Astrocyte of the spinal cord (primary cell): Measurements from ENCODE around the gene PAGE4.

Experiments
- DNase-seq: peaks from one replicate; pipeline ENCODE4 v3.0.0; 2011; ENCODE audit warnings: low read depth, low spot score
- H3K4me3 ChIP-seq: 2 replicates; pipeline ENCODE4 v1.5.1; 2011; ENCODE audit warnings: low read depth, mild to moderate bottlenecking, low read length, moderate library complexity
- CTCF ChIP-seq: IDR thresholded peaks from 2 replicates; pipeline ENCODE4 v1.5.1; 2012; ENCODE audit warnings: low read depth, mild to moderate bottlenecking, low read length, inconsistent platforms
- in situ Hi-C: cut with HindIII; loops from 2 replicates; pipeline ENCODE4 v1.10.0; 2017; ENCODE audit warnings: low sequenced_read_pairs

Gene PAGE4

GRCh38 chrX:49845701-49846403 is 16.7 kb downstream of the PAGE4 start:
- H3K4me3 ChIP-seq, result no peak overlapping the region
- TF ChIP-seq CTCF, result no peak
- in situ Hi-C loops, result no loop called here
- no peak for DNase-seq

- no peak for TF ChIP-seq CTCF
- in situ Hi-C loops, result no loop called here
- H3K4me3 ChIP-seq, result no peak overlapping the region
- DNase-seq, result no peak
These were observed 17.4 kb downstream of the PAGE4 start for GRCh38 chrX:49846522-49846921.

DNA sequence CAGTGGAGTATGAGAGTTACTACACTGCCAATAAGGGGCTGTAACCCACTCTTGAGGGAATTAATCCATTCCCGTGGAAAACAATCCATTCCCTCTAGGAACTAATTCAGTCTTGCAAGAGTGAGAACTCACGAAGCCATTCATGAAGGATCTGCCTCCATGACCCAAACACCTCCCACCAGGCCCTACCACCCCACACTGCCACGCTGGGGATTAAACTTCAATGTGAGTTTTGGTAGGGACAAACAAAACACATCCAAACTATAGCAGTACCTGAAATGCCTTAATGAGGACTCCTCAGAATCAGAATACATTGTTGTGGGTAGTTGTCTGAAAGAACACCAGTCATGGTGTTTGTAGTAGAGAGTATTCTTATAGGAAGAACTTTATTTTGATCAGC is 19.2 kb downstream of the PAGE4 start:
- DNase-seq, result no peak
- TF ChIP-seq CTCF, result no peak
- in situ Hi-C loops, result no loop called here
- no peak overlapping the region for H3K4me3 ChIP-seq

DNA sequence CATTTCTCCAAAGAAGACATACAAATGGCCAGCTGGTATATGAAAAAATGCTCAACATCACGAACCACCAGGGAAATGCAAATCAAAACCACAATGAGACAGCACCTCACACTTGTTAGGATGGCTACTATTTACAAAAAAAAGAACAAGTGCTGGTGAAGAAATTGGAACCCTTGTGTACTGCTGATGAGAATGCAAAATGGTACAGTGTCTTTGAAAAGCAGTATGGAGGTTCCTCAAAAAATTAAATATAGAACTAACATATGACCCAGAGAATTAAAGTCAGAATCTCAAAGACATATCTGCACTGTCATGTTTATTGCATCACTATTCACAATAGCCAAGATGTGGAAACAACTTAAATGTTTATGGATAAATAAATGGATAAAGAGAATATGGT is 20.9 kb downstream of the PAGE4 start:
- H3K4me3 ChIP-seq, result no peak overlapping the region
- TF ChIP-seq CTCF, result no peak
- no peak for DNase-seq
- in situ Hi-C loops, result no loop called here

DNA sequence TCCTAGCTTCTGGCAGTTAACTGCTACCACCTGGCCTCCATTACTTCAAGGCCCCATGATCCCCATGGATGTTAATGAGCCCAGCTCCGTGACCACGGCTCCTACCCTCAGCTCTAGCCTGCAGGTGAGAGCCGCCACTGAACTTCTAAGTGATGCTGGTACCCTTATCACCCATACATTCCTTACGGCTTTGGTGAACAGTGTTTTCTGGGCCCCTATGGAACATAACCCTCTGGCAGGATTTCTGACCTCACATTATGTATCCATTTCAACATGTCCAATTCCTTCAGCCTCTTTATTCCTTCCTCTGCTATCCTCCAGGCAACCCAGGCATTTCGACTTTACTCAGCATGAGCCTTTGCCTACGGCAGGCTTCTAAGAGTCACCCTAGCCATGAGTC is 24.6 kb downstream of the PAGE4 start:
- no peak for DNase-seq
- in situ Hi-C loops, result no loop called here
- H3K4me3 ChIP-seq, result no peak overlapping the region
- no peak for TF ChIP-seq CTCF

- in situ Hi-C loops, result no loop called here
- H3K4me3 ChIP-seq, result no peak overlapping the region
- no peak for TF ChIP-seq CTCF
- no peak for DNase-seq
These were observed 27.7 kb downstream of the PAGE4 start for GRCh38 chrX:49856819-49857218.
